NCI-H510A treated with DMSO at 0.1 percent for 48 hours (cell line): Measurements from ENCODE around the gene CLDN34.

Experiments used
- DNase-seq: peaks from one replicate; lab custom pipeline; 2025; lab: John Stamatoyannopoulos, UW

Gene CLDN34

DNA sequence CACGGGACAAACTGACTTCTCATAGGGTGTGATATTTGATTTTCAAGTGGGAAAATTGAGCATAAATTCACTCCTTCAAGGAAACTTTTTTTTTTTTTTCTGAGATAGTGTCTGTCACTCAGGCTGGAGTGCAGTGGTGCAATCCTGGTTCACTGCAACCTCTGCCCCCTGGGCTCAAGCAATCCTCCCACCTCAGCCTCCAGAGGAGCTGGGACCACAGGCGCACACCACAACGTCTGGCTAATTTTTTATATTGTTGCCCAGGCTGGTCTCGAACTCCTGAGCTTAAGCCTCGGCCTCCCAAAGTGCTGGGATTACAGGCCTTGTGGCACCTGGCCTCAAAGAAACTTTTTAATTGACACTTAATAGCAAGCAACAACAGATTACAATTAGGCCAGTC is 13.8 kb downstream of the CLDN34 start:
- no peak for DNase-seq

DNA sequence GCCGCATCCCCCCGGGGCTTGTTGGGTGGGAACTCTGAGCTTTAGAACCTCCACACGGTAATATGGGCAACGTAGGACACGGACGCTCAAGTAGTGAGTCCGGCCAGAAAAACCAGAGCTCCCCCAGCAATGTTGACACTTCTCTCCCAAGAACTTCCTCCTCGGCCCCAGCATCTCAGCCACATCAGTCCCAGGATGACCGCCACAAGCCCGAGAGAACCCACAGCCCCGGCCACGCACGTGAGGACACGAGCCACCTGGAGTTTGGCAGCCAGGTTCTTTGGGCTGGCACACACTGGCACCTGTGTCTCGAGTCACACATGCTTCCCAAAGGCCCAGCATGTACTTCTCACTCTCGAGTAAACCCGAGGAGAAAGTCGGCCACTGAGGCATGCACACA is 16.3 kb downstream of the CLDN34 start:
- no peak for DNase-seq

DNA sequence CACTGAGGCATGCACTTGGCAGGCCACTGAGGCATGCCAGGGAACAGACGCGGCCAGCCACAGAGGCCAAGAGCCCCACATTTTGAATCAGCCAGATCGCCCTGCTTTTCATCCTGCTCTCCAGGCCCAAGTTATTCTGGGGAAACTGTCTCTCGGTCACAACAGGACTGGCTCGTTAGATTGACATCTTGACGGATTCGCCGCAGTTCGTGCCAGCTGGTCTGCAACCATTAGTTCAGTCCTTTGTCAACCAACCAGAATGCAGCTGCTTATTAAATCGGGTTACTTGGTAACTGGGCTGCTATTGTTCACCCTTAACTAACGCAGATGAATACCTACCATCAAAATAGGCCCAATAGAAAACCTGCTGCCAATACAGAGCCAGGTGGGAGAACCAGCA is 16.7 kb downstream of the CLDN34 start:
- no peak for DNase-seq

DNA sequence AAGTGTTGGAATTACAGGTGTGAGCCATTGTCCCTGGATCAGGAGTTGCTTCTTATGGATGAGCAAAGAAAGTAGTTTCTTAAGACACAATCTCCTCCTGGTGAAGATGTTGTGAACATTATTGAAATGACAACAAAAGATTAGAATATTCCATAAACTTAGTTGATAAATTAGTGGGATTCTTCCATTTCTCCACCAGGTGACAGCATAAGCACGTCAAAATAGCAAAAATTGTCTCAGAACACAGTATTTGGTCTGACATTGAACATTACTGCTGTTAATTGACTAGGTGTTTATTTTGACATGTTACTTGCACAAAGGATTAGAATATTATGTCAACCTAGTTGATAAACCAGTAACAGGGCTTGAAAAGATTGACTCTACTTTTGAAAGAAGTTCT is 21.6 kb downstream of the CLDN34 start:
- peak; percentile 5 for DNase-seq

DNA sequence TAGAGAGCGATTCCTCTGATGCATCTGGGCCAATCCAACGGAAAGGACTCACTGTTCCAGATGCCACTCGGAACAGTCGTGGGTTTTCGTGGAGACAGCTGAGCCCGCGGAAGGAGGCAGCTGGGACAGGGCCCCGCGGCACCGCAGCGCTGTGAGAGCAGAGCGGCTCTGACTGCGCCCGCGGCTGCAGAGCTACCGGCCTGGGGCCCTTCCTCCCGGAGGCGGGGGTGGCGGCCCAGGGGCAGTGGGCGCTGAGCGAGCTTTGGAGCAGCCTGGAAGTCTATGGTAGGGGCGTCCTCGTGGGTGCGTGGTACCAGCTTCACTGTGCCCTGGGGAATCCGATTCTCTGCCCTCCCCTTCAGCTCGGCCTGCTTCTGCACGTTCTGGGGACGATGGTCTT is 24.9 kb downstream of the CLDN34 start:
- DNase-seq = no peak

DNA sequence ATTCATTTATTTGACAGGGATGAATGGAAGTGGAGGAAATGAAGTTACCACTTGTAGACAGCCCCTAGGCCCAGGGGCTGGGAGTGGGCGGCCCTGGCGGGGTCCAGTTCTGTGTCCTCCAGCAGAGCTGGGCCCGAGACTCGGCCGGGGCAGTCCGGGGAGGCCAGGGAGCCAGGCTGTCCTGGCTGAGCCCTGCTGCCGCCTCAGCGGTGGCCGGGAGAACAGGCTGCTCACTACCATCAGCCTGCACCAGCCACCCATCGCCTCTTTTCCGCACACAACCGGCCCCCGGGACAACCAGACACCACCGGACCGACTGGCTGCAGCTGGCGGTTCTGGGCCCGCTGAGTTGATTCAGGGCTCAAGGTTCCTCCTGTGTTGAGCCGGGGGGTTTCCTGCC is 25.6 kb downstream of the CLDN34 start:
- DNase-seq = no peak

DNA sequence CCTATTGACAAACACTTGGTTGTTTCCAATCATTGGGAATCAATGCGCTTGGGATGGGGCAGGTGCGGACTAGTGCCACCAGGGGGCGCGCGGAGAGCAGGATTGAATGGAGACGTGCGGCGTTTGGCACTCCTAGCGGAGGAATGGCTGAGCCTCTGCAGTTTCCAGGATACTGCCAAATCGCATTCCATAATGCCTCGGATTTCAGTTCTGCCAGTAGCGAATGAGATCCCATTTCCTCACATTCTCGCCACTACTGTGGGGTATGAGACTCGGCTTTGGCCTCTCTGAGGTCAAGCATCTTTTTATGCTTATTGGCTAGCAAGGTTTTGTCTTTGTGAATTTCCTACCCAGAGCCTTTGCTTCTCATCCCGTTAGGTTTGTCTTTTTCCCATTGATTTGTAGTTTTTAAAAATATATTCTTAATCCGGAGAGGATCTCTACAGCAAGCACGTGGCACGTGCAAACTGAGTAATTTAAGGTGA is 28.7 kb downstream of the CLDN34 start:
- no peak for DNase-seq

DNA sequence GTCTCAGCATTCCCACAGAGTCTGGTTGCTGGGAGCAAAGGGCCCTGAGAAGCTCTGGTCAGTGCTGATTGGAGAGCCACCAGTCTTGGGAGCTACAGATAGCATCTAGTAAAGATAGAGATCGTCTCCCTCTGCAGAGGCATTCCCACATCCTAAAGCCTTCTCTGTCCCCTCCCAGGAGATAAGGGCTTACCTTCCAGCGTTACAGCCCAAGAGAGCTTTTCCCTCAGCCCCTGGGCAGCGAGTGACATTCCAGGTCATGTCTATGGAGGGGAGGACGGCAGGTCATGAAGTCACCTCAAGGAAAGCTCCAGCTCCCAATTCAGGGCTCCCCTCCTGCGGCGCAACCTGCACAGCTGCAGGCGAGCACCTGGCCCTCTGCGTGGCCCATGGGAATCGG is 29.9 kb downstream of the CLDN34 start:
- no peak for DNase-seq

DNA sequence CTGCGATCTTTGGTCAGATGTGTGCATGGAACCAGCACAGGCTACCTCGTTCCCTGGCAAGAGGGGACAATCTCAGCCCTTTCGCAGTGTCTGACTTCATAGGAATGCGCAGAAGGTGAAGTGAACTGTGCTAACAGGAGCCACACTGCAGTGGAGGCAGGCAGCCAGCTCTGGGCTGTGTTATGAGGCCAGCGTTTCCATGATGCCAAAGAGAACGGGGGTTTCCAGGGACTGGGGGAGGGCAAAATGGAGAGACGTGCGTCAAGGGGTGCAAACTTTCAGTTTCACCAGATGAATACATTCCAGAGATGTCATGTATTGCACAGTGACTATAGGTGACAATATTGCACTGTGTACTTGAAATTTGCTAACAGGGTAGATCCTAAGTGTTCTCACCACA is 30.4 kb downstream of the CLDN34 start:
- no peak for DNase-seq

DNA sequence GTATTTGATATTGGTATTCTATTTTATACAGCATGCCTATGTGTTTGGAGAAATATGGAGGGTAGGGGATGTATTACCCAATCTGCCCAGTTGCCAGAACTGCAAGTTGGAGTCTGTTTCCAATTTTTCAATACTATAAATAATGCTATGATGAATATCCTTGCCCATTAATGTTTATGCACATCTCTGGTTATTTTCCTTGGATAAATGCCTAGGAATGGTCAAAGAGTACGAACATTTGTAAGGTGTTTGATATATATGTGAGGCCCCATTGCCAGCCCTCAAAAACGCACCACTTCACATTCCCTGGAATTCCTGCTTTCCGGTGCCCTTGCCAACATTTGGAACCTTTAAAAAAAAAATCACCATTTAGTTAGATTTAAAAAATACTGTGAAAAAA is 34.3 kb downstream of the CLDN34 start:
- no peak for DNase-seq

DNA sequence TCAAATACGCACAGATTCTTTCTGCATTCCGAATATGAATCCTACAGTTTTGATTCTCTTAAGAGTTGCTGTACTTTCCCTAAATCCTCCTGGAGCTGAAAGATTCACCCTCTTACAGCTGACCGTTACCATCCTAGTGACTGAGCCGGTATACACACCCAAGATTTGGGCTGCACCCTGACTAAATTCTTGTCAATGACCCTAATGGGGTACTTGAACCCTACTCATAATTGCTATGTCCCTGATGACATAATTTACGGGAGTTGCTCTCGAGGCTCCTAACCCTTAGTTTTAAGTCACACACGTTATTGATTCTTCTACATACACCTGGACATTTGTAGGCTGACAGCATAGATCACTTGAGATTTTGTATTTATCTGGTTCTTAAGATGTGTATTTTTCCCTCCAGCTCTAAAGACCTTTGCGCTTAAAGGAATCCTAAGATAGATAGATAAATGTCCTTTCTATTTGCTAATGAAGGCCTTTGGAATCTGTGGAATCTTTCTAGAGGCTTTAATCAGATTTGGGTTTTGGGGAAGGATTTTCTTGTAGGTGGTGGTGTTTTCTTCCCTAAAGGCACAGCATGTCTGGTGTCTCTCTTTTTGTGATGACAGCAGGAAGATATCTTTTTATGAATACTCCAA is 37.8 kb downstream of the CLDN34 start:
- DNase-seq = no peak

DNA sequence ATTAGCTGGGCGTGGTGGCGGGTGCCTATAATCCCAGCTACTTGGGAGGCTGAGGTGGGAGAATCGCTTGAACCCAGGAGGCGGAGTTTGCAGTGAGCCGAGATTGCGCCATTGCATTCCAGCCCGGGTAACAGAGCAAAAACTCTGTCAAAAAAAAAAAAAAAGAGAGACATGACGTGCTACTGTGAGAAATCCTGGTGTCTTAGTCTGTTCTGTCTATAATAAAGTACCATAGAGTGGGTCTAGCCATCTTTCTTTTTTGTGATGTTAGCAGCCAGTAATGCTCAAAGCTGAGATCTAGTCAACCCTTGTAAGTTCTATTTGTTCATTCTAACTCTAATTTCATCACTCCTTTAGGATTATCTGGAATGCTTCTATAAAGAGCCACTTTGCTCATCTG is 38.9 kb downstream of the CLDN34 start:
- DNase-seq = no peak

DNA sequence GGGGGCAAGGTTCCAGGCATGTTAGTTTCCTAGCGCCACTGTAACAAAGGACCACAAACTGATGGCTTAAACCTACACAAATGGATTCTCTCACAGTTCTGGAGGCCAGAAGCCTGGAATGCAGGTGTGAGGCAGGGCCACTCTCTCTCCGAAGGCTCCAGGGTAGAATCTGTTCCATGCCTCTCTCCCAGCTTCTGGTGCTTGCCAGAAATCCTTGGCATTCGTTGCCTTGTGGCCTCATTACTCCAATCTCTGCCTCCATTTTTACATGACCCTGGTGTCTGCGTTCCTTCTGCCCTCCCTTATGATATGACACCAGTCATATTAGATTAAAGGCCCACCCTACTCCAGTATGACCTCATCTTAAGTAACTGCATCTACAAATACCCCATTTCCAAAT is 39.6 kb downstream of the CLDN34 start:
- DNase-seq = no peak

DNA sequence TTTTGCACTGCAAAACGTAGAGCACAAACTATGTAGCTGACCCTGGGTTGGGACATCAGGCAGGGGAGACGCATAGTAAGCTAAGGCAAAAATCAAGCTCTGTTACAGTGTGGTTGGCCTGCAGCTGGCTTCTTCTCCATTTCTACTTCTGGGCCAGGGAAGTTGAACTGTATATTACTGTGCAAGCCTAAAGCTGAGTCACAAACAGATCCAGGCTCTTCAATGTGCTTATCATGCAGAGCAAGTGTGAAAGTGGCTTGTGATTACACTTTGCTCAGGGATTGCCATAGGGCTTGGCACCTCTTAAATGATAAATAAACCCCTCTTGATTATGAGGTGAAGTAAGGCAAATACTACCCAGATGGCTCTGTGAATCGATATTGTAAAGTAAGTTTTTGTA is 40.5 kb downstream of the CLDN34 start:
- peak; percentile 15 for DNase-seq

DNA sequence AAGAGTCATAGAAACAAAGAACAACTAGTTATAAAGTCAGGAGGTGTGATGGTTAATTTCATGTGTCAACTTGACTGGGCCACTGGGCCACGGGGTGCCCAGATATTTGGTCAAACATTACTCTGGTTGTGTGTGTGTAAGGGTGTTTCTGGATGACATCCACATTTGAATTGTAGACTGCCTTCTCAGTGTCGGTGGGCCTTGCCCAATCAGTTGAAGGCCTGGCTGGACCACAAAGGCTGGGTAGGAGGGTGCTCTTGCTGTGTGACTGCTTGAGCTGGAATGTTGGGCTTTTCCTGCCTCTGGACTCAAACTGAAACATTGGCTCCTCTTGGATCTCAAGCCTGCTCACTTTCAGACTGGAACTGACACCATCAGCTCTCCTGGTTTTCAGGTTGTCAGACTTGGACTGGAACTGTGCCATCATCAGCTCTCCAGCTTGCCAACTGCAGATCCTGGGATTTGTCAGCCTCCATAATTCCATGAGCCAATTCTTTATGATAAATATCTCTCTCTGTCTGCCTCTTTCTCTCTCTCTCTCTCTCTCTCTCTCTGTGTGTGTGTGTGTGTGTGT is 41.4 kb downstream of the CLDN34 start:
- DNase-seq = no peak

DNA sequence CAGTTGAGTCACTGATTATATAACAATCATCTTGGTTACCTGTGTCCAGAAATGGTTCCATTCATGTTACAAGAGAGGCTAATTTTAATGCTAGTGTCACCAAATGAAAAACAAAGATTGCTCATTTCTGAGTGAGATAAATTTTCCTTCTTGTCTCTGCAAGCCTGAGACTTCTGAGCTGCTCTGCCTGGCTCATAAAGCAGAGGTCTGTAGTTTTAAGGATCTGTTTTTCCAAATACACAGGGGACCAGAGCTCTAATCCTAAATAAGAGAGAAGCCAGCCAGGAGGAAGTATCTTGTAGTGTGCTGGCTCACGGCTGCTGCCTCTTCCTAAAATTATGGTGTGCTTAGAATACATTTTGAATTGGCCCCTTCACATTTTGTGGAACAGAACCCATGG is 42.6 kb downstream of the CLDN34 start:
- no peak for DNase-seq

DNA sequence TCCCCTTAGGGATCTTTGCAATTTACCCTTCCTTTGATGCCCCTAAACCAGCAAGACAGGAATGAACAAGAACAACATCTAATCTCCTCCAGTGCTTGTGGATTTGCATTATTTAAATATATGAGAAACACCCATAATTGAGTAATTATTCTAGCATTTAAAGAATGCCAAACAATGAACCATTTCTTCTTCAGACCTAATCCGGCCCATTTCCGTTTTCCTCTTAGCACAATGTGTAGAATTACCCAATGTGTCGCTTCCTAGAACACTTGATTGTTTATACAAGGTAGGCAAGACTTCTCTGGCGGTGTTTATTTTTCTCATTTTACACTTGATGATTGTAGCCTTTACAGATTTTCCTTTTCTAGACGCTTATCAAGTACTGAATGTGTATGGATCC is 43.5 kb downstream of the CLDN34 start:
- no peak for DNase-seq

DNA sequence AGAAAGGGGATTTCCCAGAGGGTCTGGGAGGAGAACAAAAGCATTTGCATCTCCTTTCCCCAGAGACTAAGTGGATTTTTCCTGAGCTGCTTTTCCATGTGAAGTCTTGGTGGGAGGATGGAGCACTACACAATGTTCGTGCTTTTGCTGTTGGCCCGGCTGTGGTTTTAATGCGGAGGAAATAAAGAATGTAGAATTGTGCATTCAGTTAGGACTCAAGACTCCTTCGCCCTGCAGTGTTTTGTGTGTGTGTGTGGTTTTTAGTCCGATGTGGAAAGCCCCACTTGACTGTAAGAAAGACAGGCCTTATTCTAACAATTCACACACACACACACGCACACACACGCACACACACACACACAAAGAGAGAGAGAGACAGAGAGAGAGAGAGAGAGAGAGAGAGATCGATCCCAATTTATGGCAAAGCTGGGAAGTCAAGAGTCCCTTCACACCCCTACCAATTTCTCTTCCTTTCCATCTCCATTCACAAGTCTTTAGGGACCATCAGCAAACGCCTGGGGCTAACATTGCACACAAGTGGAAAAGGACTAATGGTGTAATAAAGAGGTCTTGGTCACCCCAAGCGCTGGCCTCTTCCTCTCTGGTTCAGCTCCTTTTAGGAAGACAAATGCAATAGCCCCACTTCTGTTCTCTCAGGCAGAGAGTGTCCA is 44.2 kb downstream of the CLDN34 start:
- DNase-seq = no peak

DNA sequence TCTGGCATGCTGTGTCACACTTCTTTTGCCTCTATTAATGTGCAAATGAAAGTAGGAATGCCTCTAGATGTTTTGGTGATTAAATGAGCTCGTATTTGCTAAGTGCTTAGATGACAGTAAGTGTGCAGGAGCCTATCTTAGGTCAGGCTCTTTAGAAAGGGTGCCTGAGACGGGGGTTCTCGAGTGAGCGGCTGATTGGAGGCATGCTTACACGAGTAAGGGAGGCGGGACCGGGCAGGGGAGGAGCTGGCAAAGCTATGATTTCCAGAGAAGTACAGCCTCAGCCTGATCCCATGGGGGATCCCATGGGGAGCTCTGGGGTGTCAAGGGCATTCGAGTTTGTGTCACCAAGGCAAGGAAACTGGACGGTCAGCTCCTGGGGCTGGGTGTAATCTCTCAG is 44.8 kb downstream of the CLDN34 start:
- DNase-seq = no peak

DNA sequence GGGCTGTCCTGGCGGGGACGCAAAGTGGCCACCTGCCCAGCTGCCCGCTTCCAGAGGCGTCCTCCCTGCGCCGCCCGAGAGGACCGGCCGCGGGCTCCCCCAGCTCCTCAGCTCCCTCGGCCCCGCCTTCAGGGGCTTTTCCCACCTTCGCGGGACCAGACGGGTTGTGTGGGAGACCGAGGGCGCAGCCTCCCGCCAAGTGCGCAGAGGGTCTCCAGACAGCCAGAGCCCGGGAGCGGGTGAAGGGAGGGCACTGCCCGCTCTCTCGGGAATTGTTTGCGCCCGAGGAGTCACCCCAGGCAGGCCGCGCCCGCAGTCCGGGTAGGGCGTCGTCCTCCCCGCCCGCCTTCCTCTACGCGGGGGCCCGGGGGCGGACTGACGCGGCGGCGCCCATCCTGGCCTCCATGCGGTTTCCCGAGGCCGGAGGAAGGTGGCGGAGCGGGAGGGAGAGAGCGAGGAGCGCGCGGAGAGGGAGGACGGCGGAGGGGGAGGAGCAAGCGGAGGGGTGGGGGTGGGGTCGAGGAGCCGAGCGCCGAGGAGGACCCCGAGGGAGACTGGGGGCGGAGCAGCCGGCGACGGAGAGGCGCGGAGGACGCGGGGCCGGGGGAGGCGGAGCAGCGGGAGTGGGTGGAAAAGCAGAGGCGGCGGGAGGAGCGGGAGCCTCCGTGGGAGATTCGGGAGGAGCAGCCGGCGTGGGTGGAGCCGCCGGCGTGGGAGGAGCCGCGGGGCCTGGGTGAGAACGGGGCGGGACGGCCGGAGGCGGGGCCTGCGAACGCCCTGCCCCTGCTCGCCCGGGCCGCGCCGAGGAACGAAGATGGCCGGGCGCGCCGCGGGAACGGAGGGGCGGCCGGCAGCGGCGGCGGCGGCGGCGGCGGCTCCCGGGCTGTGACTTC is 47.5 kb downstream of the CLDN34 start:
- DNase-seq = peak; percentile 48

DNA sequence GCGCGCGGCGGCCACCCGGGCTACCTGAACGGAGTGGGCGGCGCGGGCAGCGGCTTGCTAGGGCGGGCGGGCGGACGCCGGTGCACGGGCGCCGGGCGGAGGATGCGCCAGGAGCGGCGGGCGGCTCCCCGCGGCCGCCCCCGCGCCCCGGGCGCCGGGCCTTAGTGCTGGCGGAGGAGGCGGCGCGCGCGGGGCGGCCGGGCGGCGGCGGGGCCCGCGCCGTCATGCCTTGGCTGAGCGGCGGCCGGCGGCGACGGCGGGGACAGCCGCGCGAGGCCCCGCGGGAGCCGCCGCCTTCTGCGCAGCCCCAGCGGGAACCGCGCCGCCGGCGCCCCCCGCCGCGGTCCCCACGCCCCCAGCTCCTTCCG is 48.2 kb downstream of the CLDN34 start:
- no peak for DNase-seq

DNA sequence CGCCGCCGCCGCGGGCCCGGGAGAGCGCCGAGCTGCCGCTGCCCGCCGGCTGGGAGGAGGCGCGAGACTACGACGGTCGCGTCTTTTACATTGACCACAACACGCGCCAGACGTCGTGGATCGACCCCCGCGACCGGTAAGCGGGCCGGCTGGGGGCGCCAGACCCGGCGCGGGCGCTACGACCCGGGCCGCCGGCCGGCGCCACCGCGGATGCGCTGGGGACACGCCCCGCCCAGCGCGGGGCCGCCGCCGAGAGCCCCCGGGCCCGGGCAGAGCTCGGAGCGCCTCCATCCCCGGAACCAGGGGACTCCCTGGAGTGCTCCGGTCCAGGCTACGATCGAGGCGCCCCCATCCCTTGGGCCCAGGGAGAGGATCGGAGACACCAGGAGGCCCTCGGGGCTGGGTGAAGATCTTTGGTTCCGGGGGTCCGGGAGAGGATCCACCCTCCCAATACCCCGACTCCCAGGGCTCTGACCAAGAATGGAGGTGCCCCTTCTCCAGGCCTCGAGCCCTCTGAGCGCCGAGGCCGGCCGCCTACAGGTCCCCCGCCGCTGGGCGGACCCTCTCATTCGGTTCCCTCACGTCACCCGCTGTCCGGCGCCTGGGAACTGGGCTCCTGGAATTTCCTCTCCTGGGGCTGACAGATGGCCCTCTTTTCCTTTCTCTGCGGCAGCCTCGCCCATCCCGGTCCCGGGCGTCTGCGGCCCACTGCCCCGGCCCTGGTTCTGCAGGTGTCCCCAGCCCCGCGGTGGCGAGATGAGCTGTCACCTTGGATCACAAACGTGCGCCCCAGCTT is 48.8 kb downstream of the CLDN34 start:
- DNase-seq = no peak
